ENCODE data around the gene PDE4B. TPM values are rescaled to one million over a fixed set of nuclear protein-coding genes. Genes with fewer than 3 reads are reported as not detected.

PDE4B gene
- total and polyA plus RNA-seq, 12 donors, result 1.2 to 14.9 (median 3.9) TPM

DNA sequence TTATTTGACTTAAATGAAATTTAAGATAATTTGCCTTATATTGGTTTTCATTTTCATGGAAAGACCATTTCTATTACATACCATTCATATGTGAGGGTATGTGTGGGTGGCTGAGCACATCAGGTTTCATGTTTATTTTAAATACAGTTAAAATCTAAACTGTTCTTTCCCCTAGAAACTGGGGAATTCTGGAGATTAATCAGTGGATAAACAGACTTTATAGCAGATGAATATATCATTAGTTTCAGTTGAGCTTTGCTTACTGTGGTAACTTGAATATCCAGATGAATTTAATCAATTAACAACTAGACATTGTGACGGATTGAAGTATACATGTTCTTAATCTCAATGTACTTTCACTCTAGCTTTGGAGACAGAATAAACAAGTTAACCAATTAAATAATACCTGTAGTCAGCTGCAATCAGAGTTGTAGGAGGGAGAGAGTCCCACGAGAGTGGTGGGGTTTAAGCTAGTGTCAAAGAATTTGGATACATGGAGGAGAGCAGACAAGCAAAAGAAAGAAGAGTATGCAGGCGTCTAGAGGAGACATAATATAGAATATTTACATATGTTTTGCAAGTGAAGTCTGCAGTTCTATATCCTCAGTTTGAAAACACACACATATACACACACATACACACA lies 97.6 kb downstream of the PDE4B start:
- intact Hi-C loops (cut with DNase I), result no loop called here
- Histone ChIP-seq H3K4me1 (replicated peaks in 1 of 2) (no peaks in the 10 kb centered on the region), H3K4me3 (no peak overlapping the region), H3K27ac (no peak overlapping the region), H3K27me3 (no peaks in the 10 kb centered on the region), H3K9me3 (replicated peaks in 1 of 3) (no peaks in the 10 kb centered on the region), H3K36me3 (replicated peaks in 1 of 2) (no peaks in the 10 kb centered on the region)
- TF ChIP-seq POLR2A (IDR thresholded peaks at IDR 0.05), result no peak
- TF ChIP-seq, protein P1, sequence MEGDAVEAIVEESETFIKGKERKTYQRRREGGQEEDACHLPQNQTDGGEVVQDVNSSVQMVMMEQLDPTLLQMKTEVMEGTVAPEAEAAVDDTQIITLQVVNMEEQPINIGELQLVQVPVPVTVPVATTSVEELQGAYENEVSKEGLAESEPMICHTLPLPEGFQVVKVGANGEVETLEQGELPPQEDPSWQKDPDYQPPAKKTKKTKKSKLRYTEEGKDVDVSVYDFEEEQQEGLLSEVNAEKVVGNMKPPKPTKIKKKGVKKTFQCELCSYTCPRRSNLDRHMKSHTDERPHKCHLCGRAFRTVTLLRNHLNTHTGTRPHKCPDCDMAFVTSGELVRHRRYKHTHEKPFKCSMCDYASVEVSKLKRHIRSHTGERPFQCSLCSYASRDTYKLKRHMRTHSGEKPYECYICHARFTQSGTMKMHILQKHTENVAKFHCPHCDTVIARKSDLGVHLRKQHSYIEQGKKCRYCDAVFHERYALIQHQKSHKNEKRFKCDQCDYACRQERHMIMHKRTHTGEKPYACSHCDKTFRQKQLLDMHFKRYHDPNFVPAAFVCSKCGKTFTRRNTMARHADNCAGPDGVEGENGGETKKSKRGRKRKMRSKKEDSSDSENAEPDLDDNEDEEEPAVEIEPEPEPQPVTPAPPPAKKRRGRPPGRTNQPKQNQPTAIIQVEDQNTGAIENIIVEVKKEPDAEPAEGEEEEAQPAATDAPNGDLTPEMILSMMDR (IDR thresholded peaks at IDR 0.05), result no peak
- WGBS, 4 donors, result 24 to 32% (median 29%) methylated on average over 3 of the region's 3 CpGs
- no peak for DNase-seq

DNA sequence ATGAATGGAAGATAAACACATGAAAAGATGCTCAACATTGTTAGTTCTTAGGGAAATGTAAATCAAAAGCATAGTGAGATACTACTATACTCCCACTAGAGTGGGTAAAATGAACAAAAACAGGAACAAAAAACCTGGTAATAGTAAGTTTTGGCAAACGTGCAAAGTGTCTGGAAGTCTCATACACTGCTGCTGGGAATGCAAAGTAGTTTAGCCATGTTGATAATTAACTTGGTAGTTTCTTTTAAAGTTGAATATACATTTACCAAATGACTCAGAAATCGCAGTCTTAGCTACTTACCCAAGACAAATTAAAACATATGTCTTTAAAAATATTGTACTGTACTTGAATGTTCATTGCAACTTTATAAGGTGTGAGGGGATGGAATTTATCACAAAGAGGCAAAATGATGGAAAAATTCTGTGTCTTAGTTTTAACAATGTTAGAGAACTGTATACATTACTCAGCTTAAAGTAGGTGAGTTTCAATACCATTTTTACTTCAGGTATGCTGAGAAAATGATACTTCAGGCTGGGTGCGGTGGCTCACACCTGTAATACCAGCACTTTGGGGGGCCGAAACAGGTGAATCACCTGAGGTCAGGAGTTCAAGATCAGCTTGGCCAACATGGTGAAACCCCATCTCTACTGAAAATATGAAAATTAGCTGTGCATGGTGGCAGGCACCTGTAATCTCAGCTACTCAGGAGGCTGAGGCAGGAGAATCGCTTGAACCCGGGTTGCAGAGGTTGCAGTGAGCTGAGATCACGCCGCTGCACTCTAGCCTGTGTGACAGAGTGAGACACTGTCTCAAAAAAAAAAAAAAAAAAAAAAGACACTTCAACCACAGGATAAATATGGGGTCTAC lies 102.3 kb downstream of the PDE4B start:
- 72 to 79% (median 77%) methylated on average over 8 of the region's 8 CpGs for WGBS, 4 donors
- H3K36me3 ChIP-seq (replicated peaks in 1 of 2), result no peaks in the 10 kb centered on the region
- no peak for TF ChIP-seq POLR2A (IDR thresholded peaks at IDR 0.05)
- TF ChIP-seq, protein P1 (IDR thresholded peaks at IDR 0.05), result no peak

DNA sequence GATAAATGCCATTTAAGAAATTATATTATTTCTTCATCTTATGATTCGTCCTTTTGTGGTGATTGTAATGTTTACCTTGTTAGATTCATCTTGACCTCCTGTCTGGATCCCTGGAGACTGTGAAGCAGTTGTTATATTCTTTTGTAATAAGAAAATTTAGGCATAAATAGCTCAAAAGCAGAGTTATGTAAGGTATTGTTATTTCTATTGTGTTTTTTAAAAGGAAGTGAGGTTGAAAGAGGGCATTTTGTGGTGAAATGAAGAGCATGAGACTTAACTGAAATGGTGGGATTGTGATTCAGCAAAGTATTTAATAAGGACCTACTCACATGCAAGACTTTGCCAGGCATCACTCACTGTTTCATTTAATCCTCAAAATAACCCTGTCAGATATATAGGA lies 104.0 kb downstream of the PDE4B start:
- Histone ChIP-seq H3K36me3 (replicated peaks in 1 of 2) (no peaks in the 10 kb centered on the region), H3K4me1 (replicated peaks in 1 of 2) (no peaks in the 10 kb centered on the region), H3K9me3 (replicated peaks in 1 of 3) (no peaks in the 10 kb centered on the region), H3K27ac (no peak overlapping the region), H3K4me3 (no peak overlapping the region), H3K27me3 (no peaks in the 10 kb centered on the region)
- TF ChIP-seq, protein P1 (IDR thresholded peaks at IDR 0.05), result no peak
- no peak for TF ChIP-seq POLR2A (IDR thresholded peaks at IDR 0.05)
- intact Hi-C loops (cut with DNase I), result no loop called here
- 43 to 61% (median 50%) methylated on average over 1 of the region's 1 CpG for WGBS, 4 donors
- DNase-seq, result no peak

More for the DNA sequence above, 102.3 kb downstream of the PDE4B start:
- Histone ChIP-seq H3K4me1 (replicated peaks in 1 of 2) (no peaks in the 10 kb centered on the region), H3K4me3 (no peak overlapping the region), H3K9me3 (replicated peaks in 1 of 3) (no peaks in the 10 kb centered on the region), H3K27ac (no peak overlapping the region), H3K27me3 (no peaks in the 10 kb centered on the region)
- intact Hi-C loops (cut with DNase I), result no loop called here
- DNase-seq, result no peak

DNA sequence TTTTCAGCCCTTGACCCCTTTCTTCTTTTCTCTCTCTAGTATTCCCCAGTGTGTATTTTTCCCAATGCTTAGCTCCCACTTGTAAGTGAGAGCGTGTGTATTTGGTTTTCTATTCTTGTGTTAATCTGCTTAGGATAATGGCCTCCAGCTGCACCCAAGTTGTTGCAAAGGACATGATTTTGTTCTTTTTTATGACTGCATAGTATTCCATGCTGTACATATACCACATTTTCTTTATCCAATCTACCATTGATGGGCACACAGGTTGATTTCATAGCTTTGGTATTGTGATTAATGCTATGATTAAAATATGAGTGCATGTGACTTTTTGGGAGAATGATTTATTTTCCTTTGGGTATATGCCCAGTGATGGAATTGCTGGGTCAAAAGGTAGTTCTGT lies 104.8 kb downstream of the PDE4B start:
- H3K4me1 ChIP-seq (replicated peaks in 1 of 2), result no peaks in the 10 kb centered on the region
- WGBS, 4 donors, result 68 to 87% (median 75%) methylated on average over 1 of the region's 1 CpG
- intact Hi-C loops (cut with DNase I), result no loop called here
- H3K27ac ChIP-seq, result no peak overlapping the region
- H3K9me3 ChIP-seq (replicated peaks in 1 of 3), result no peaks in the 10 kb centered on the region
- no peaks in the 10 kb centered on the region for H3K27me3 ChIP-seq
- no peak for DNase-seq
- no peak for TF ChIP-seq POLR2A (IDR thresholded peaks at IDR 0.05)
- TF ChIP-seq, protein P1 (IDR thresholded peaks at IDR 0.05), result no peak
- H3K4me3 ChIP-seq, result no peak overlapping the region
- no peaks in the 10 kb centered on the region for H3K36me3 ChIP-seq (replicated peaks in 1 of 2)
